ENCODE data around the gene MMP28. TPM values are rescaled to one million over a fixed set of nuclear protein-coding genes. Genes with fewer than 3 reads are reported as not detected.

The MMP28 gene
- total RNA-seq, 2 experiments from 2014 or later, result not detected

DNA sequence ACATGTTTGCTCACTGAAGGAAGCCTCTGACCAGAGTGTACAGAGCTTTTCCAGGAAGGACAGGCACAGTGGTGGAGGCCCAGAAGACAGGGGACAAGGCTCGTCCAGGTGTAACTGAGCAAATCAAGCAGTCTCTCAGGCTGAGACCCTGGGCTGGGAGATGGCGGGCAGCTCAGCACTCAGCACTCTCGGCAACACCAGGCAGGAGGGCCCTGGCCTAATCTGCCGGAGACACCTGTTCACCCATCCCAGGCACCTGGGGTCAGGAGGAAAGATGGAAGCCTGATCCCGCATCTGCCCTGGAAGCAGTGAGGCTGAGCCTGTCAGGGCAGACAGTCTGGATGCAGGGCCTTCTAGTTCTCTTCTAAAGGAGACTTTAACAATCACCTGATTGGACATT, 59.2 kb downstream of the MMP28 start:
- Histone ChIP-seq H3K4me1 (ENCODE audit: insufficient read depth, low read length, poor library complexity, severe bottlenecking) (no peaks in the 10 kb centered on the region), H2AFZ (ENCODE audit: low read length) (no peak overlapping the region), H3K9me3 (ENCODE audit: low read length) (no peaks in the 10 kb centered on the region), H3K4me3 (ENCODE audit: low read depth, low read length, poor library complexity, severe bottlenecking) (no peak overlapping the region), H4K20me1 (ENCODE audit: insufficient read depth, low read length) (no peaks in the 10 kb centered on the region), H3K4me2 (ENCODE audit: low read length) (no peak overlapping the region), H3K36me3 (ENCODE audit: insufficient read depth, low read length) (no peaks in the 10 kb centered on the region), H3K79me2 (ENCODE audit: insufficient read depth, low read depth, low read length) (no peaks in the 10 kb centered on the region), H3K27ac (ENCODE audit: low read depth, low read length, poor library complexity, severe bottlenecking) (no peak overlapping the region), H3K9me2 (ENCODE audit: insufficient read depth, low read length) (no peaks in the 10 kb centered on the region)
- BruUV-seq (replicated peaks), result no TSS peak
- no peak for TF ChIP-seq EZH2phosphoT487 (IDR thresholded peaks at IDR 0.05; ENCODE audit: borderline replicate concordance, low read depth, low read length)
- TF ChIP-seq, protein P1, sequence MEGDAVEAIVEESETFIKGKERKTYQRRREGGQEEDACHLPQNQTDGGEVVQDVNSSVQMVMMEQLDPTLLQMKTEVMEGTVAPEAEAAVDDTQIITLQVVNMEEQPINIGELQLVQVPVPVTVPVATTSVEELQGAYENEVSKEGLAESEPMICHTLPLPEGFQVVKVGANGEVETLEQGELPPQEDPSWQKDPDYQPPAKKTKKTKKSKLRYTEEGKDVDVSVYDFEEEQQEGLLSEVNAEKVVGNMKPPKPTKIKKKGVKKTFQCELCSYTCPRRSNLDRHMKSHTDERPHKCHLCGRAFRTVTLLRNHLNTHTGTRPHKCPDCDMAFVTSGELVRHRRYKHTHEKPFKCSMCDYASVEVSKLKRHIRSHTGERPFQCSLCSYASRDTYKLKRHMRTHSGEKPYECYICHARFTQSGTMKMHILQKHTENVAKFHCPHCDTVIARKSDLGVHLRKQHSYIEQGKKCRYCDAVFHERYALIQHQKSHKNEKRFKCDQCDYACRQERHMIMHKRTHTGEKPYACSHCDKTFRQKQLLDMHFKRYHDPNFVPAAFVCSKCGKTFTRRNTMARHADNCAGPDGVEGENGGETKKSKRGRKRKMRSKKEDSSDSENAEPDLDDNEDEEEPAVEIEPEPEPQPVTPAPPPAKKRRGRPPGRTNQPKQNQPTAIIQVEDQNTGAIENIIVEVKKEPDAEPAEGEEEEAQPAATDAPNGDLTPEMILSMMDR (conservative IDR thresholded peaks at IDR 0.05; ENCODE audit: low read length), result no peak
- intact Hi-C loops (cut with micrococcal nuclease; ENCODE audit: unreplicated experiment), result no loop called here
- DNase-seq (ENCODE audit: low spot score), result no peak
- POLR2A ChIA-PET, result interaction anchor here (0.6 kb wide), 1 partner anchor 176 kb away, joined by 3 read pairs; no protein-coding TSS in a partner anchor
- CTCF ChIA-PET (ENCODE audit: unreplicated experiment), result no interaction called here

DNA sequence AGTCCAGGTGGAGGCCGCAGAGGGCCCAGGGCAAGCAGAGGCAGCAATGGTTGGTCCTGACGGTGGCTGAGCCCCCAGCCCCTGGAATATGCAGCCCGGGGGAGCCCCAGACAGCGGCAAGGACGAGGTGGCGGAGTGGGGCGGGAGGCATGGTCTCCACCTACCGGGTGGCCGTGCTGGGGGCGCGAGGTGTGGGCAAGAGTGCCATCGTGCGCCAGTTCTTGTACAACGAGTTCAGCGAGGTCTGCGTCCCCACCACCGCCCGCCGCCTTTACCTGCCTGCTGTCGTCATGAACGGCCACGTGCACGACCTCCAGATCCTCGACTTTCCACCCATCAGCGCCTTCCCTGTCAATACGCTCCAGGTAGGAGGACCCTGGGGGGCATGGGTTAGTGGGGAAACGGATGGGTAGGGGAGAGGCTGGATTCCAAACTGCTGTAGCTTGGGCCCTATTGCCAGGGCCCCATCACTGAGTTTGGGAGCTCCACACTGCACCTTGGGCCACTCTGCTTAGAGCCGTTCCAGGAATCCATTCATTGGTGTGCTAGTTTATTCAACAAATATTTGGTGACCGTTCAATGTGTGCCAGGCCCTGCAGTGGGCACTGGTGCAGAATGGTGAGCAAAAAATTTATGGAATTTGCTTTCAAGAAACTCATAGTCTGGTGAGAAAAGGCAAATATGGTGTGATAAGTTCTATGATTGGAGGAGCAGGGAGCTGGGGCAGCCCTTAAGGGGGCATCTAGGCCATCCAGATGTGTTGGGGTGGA, 60.2 kb downstream of the MMP28 start:
- no peak overlapping the region for H3K4me3 ChIP-seq (ENCODE audit: low read depth, low read length, poor library complexity, severe bottlenecking)
- no peak for DNase-seq (ENCODE audit: low spot score)
- intact Hi-C loops (cut with micrococcal nuclease; ENCODE audit: unreplicated experiment), result no loop called here
- H2AFZ ChIP-seq (ENCODE audit: low read length), result no peak overlapping the region
- POLR2A ChIA-PET, result interaction anchor here (0.6 kb wide), 1 partner anchor 177 kb away, joined by 3 read pairs; no protein-coding TSS in a partner anchor
- H3K27ac ChIP-seq (ENCODE audit: low read depth, low read length, poor library complexity, severe bottlenecking), result no peak overlapping the region
- no peak overlapping the region for H3K4me2 ChIP-seq (ENCODE audit: low read length)
- no TSS peak for BruUV-seq (replicated peaks)
- H4K20me1 ChIP-seq (ENCODE audit: insufficient read depth, low read length), result no peaks in the 10 kb centered on the region
- no peaks in the 10 kb centered on the region for H3K36me3 ChIP-seq (ENCODE audit: insufficient read depth, low read length)
- no peaks in the 10 kb centered on the region for H3K9me3 ChIP-seq (ENCODE audit: low read length)
- no peak for TF ChIP-seq EZH2phosphoT487 (IDR thresholded peaks at IDR 0.05; ENCODE audit: borderline replicate concordance, low read depth, low read length)
- TF ChIP-seq, protein P1 (conservative IDR thresholded peaks at IDR 0.05; ENCODE audit: low read length), result no peak
- CTCF ChIA-PET (ENCODE audit: unreplicated experiment), result no interaction called here
- H3K9me2 ChIP-seq (ENCODE audit: insufficient read depth, low read length), result no peaks in the 10 kb centered on the region
- H3K4me1 ChIP-seq (ENCODE audit: insufficient read depth, low read length, poor library complexity, severe bottlenecking), result no peaks in the 10 kb centered on the region
- no peaks in the 10 kb centered on the region for H3K79me2 ChIP-seq (ENCODE audit: insufficient read depth, low read depth, low read length)

DNA sequence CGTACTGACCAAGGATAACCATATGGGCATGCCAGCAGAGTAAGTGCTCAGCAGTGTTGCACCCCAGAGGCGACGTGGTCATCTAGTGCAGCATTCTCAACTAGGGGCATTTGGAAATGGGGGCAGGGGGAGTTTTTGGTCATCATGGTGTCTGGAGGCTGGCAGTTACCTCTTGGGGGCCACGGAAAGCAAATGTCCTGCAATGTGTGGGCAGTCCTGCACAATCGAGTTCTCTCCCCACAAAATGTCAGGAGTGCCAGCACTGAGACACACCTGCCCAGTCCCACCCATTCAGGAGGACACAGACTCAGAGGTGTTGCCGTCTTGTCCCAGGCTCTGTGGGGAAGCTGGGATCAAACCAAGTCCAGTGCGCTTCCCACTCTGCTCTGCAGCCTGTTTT, 61.0 kb downstream of the MMP28 start:
- Histone ChIP-seq H3K9me2 (ENCODE audit: insufficient read depth, low read length) (no peaks in the 10 kb centered on the region), H3K27ac (ENCODE audit: low read depth, low read length, poor library complexity, severe bottlenecking) (no peak overlapping the region), H2AFZ (ENCODE audit: low read length) (no peak overlapping the region), H3K4me2 (ENCODE audit: low read length) (no peak overlapping the region), H3K4me1 (ENCODE audit: insufficient read depth, low read length, poor library complexity, severe bottlenecking) (no peaks in the 10 kb centered on the region), H3K36me3 (ENCODE audit: insufficient read depth, low read length) (no peaks in the 10 kb centered on the region), H3K9me3 (ENCODE audit: low read length) (no peaks in the 10 kb centered on the region), H3K79me2 (ENCODE audit: insufficient read depth, low read depth, low read length) (no peaks in the 10 kb centered on the region), H4K20me1 (ENCODE audit: insufficient read depth, low read length) (no peaks in the 10 kb centered on the region), H3K4me3 (ENCODE audit: low read depth, low read length, poor library complexity, severe bottlenecking) (no peak overlapping the region)
- no peak for DNase-seq (ENCODE audit: low spot score)
- ChIA-PET POLR2A (no interaction called here), CTCF (ENCODE audit: unreplicated experiment) (no interaction called here)
- BruUV-seq (replicated peaks), result no TSS peak
- TF ChIP-seq, protein P1 (conservative IDR thresholded peaks at IDR 0.05; ENCODE audit: low read length), result no peak
- no peak for TF ChIP-seq EZH2phosphoT487 (IDR thresholded peaks at IDR 0.05; ENCODE audit: borderline replicate concordance, low read depth, low read length)
- intact Hi-C loops (cut with micrococcal nuclease; ENCODE audit: unreplicated experiment), result no loop called here
